Muscle of leg (tissue), 16 donors: ENCODE results near the gene SYNDIG1L. TPM values are rescaled to one million over a fixed set of nuclear protein-coding genes. Genes with fewer than 3 reads are reported as not detected.

ENCODE experiments used
- DNase-seq: peaks from one replicate; pipeline ENCODE4 v3.0.0; 2013
- H3K27ac ChIP-seq: one replicate; pipeline ENCODE4 v1.5.1; 2013; ENCODE audit warnings: mild to moderate bottlenecking, low read length, control low read depth
- H3K27me3 ChIP-seq: one replicate; pipeline ENCODE4 v1.6.1; 2013; ENCODE audit warnings: low read length; ENCODE audit not compliant: control insufficient read depth, insufficient read depth
- H3K36me3 ChIP-seq: one replicate; pipeline ENCODE4 v1.6.1; 2013; ENCODE audit warnings: low read length; ENCODE audit not compliant: control insufficient read depth, insufficient read depth
- H3K4me1 ChIP-seq: one replicate; pipeline ENCODE4 v1.6.1; 2013; ENCODE audit warnings: low read length; ENCODE audit not compliant: control insufficient read depth, insufficient read depth
- H3K4me3 ChIP-seq: one replicate; pipeline ENCODE4 v1.5.1; 2013; ENCODE audit warnings: low read length, control low read depth
- H3K9me3 ChIP-seq: replicated peaks from 2 replicates; pipeline ENCODE4 v1.6.1; 2013; ENCODE audit warnings: low read depth, low read length; ENCODE audit not compliant: control insufficient read depth
- WGBS: methylation state at CpG from one replicate; pipeline ENCODE4 v1.1.5; 2013; ENCODE audit warnings: missing lambda C conversion rate; ENCODE audit not compliant: insufficient coverage; 5-methylcytosine and 5-hydroxymethylcytosine counted together
- long read RNA-seq, 11 donors: transcript quantifications; one replicate each; lab custom pipeline, GENCODE V29; 2026
- polyA plus RNA-seq, 8 donors: library from polyadenylated mRNA; unstranded; fragments of 120-200 nt; gene quantifications; one replicate each; pipeline versions ENCODE4 v1.2.1 to v1.2.3, GENCODE V29; 2013; ENCODE audit warnings: inconsistent platforms in 1 of 8, low replicate concordance in 1 of 8; ENCODE audit not compliant: insufficient read length in 8 of 8, insufficient read depth in 1 of 8
- total RNA-seq: library from RNA; stranded (reverse); fragments of 120-200 nt; gene quantifications from one replicate; pipeline ENCODE4 v1.2.4, GENCODE V29; 2013

Gene SYNDIG1L
- total RNA-seq (0.04 TPM), polyA plus RNA-seq (under 1 TPM in 3 of 8 donors, not detected in 5; 0.07 to 0.10 (median 0.08) TPM)
- long read RNA-seq, donor 1 = 0 reads
- long read RNA-seq, donor 2 = 0 reads
- long read RNA-seq, donor 3 = 0 reads
- long read RNA-seq, donor 4 = 0 reads
- long read RNA-seq, donor 5 = 0 reads
- long read RNA-seq, donor 6 = 0 reads
- long read RNA-seq, donor 7 = 0 reads
- long read RNA-seq, donor 8 = 0 reads
- long read RNA-seq, donor 9 = 0 reads
- long read RNA-seq, donor 10 = 0 reads
- long read RNA-seq, donor 11 = 0 reads

GRCh38 chr14:74426202-74426582 is at the start of gene SYNDIG1L:
Gene SYNDIG1L (minus strand): TSS chr14:74426210. CDS start chr14:74409744, 16,466 bp downstream.
- Histone ChIP-seq H3K4me3 (no peak within 1 kb of the TSS), H3K27me3 (peaks cover 17% of the 10 kb centered on the region), H3K9me3 (no peaks in the 10 kb centered on the region), H3K4me1 (no peaks in the 10 kb centered on the region), H3K27ac (no peak within 1 kb of the TSS), H3K36me3 (no peaks in the 10 kb centered on the region)
- 1% methylated on average over 28 of the region's 33 CpGs for WGBS
- DNase-seq = no peak

- no CpG with 5 or more reads among the region's 3 CpGs for WGBS
- no peak for DNase-seq
- Histone ChIP-seq H3K27me3 (no peaks in the 10 kb centered on the region), H3K27ac (no peak overlapping the region), H3K9me3 (no peaks in the 10 kb centered on the region), H3K4me3 (no peak overlapping the region), H3K36me3 (peaks cover 30% of the 10 kb centered on the region), H3K4me1 (peaks cover 2% of the 10 kb centered on the region)
Measured at GRCh38 chr14:74475678-74476077, 49.7 kb upstream of the SYNDIG1L start.

GRCh38 chr14:74474376-74474775 is 48.4 kb upstream of the SYNDIG1L start:
- H3K36me3 ChIP-seq = peaks cover 26% of the 10 kb centered on the region
- no CpG with 5 or more reads among the region's 2 CpGs for WGBS
- H3K27ac ChIP-seq = no peak overlapping the region
- no peaks in the 10 kb centered on the region for H3K27me3 ChIP-seq
- DNase-seq = peak; percentile 27
- H3K4me1 ChIP-seq = peaks cover 2% of the 10 kb centered on the region
- H3K4me3 ChIP-seq = no peak overlapping the region
- no peaks in the 10 kb centered on the region for H3K9me3 ChIP-seq

DNA sequence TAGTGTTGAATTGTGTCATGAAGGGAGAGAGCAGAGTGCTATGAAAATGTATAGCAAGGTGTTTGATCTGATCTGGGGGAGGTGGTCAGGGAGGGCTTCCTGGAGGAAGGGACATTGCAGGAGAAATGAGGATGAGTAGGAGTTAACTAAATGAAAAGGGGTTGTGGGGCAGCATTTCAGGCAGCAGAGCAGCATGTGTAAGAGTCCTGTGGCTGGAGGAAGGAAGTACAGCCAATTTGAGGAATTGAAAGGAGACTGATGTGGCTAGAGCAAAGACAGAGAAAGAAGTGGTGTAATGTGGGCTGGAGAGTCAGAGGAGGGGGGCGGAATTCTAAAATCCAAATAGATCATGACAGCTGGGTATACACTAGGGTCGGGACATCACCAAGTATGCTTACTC is 46.6 kb upstream of the SYNDIG1L start:
- H3K36me3 ChIP-seq = peaks cover 23% of the 10 kb centered on the region
- no peak for DNase-seq
- WGBS = no CpG with 5 or more reads among the region's 2 CpGs
- peaks cover 2% of the 10 kb centered on the region for H3K4me1 ChIP-seq
- no peak overlapping the region for H3K4me3 ChIP-seq
- H3K27me3 ChIP-seq = no peaks in the 10 kb centered on the region
- H3K9me3 ChIP-seq = no peaks in the 10 kb centered on the region
- no peak overlapping the region for H3K27ac ChIP-seq

GRCh38 chr14:74469548-74470518 is 43.8 kb upstream of the SYNDIG1L start:
- Histone ChIP-seq H3K27me3 (no peaks in the 10 kb centered on the region), H3K4me3 (no peak overlapping the region), H3K4me1 (peaks cover 2% of the 10 kb centered on the region), H3K36me3 (peaks cover 20% of the 10 kb centered on the region), H3K9me3 (no peaks in the 10 kb centered on the region), H3K27ac (no peak overlapping the region)
- 56% methylated on average over 3 of the region's 7 CpGs for WGBS
- DNase-seq = no peak

DNA sequence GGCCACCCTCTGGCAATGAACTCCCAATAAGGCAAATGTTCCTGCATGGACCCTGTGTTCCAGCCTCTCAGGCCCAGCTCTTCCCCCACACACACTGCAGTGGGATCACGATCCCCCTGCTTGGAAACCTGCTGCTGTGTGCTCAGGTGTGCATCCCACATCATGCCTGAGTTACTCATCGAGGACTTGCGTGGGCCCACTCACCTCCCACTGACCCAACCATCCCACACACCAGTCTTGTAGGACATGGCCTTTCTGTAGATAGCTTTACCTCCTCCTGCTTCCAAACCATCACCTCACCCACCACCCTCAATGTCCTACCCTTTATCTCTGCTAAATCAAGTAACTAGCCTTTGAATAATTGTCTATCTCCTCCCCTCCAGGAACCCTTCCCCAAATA is 42.5 kb upstream of the SYNDIG1L start:
- H3K9me3 ChIP-seq = no peaks in the 10 kb centered on the region
- no peaks in the 10 kb centered on the region for H3K4me1 ChIP-seq
- 91% methylated on average over 3 of the region's 3 CpGs for WGBS
- no peak overlapping the region for H3K27ac ChIP-seq
- no peaks in the 10 kb centered on the region for H3K27me3 ChIP-seq
- H3K36me3 ChIP-seq = peaks cover 9% of the 10 kb centered on the region
- no peak overlapping the region for H3K4me3 ChIP-seq
- no peak for DNase-seq

DNA sequence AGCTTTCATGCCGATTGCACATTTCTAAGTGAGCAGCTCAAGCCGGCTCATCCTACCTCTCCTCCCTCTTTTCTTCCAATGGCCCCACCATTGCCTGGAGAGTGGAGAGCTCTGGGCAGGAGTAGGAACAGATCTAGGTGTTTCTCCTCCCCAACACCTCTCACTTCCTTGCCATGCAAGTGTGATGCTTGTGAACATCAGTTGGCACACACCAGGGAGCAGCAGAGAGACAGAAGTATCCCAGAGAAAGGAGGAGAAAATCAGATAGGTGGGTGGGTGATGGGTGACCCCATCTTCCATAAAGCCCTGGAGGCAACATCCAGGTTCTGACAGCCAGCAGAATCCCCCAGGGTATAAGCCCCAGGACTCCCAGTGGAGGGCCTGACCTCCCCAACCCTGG is 39.3 kb upstream of the SYNDIG1L start:
- Histone ChIP-seq H3K4me3 (no peak overlapping the region), H3K27ac (no peak overlapping the region), H3K27me3 (no peaks in the 10 kb centered on the region), H3K4me1 (no peaks in the 10 kb centered on the region), H3K36me3 (no peaks in the 10 kb centered on the region), H3K9me3 (no peaks in the 10 kb centered on the region)
- WGBS = no CpG with 5 or more reads among the region's 2 CpGs
- DNase-seq = no peak

DNA sequence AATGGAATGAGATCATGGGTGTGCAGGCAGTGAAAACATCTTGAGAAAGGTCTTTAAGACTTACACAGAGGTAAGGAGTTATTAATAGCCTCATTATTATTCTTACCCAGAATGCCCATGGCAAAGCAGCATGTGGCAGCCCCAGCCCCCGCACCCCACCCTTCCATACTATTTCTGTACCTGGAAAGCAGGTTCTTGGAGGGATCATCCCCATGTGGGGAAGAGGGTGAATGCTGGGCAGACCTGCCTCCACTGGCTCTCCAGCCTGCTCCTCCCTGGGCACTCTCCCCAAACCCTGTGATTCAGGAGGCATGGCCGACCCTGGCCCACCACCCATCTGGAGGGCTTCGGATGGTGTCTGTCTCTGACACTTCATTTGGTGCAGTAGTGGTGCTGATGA is 38.8 kb upstream of the SYNDIG1L start:
- H3K36me3 ChIP-seq = no peaks in the 10 kb centered on the region
- no CpG with 5 or more reads among the region's 3 CpGs for WGBS
- no peaks in the 10 kb centered on the region for H3K9me3 ChIP-seq
- no peak overlapping the region for H3K4me3 ChIP-seq
- no peaks in the 10 kb centered on the region for H3K27me3 ChIP-seq
- no peaks in the 10 kb centered on the region for H3K4me1 ChIP-seq
- no peak for DNase-seq
- H3K27ac ChIP-seq = no peak overlapping the region

- no peaks in the 10 kb centered on the region for H3K4me1 ChIP-seq
- WGBS = 67% methylated on average over 4 of the region's 5 CpGs
- no peaks in the 10 kb centered on the region for H3K36me3 ChIP-seq
- H3K27ac ChIP-seq = no peak overlapping the region
- no peaks in the 10 kb centered on the region for H3K27me3 ChIP-seq
- no peaks in the 10 kb centered on the region for H3K9me3 ChIP-seq
- no peak for DNase-seq
- no peak overlapping the region for H3K4me3 ChIP-seq
Measured at GRCh38 chr14:74463697-74464096, 37.7 kb upstream of the SYNDIG1L start.

- no peaks in the 10 kb centered on the region for H3K9me3 ChIP-seq
- DNase-seq = no peak
- H3K27ac ChIP-seq = no peak overlapping the region
- H3K4me3 ChIP-seq = no peak overlapping the region
- H3K4me1 ChIP-seq = no peaks in the 10 kb centered on the region
- no peaks in the 10 kb centered on the region for H3K36me3 ChIP-seq
- H3K27me3 ChIP-seq = no peaks in the 10 kb centered on the region
- WGBS = 79% methylated on average over 3 of the region's 3 CpGs
Measured at GRCh38 chr14:74462993-74463392, 37.0 kb upstream of the SYNDIG1L start.
